Measurements from ENCODE around the gene DLK2. TPM values are rescaled to one million over a fixed set of nuclear protein-coding genes. Genes with fewer than 3 reads are reported as not detected.
"Not testable (repeated sequence)": the region's sequence is repeated elsewhere in the genome, so short reads cannot be mapped to it uniquely, and the experiment has no call there.

Gene DLK2
- total RNA-seq, result 1 to 10 TPM; 1.5 to 6.5 (median 5.0) TPM

- peaks cover 0 to 6% of the 10 kb centered on the region in 2 donors for H3K4me1 ChIP-seq (replicated peaks in 1 of 2)
- WGBS, 10 experiments, result 0 to 20% (median 5%) methylated on average over 1 to 13 of the region's 55 CpGs; no CpG with 5 or more reads in 6 of the 10 experiments
- peak within 1 kb of the TSS; percentile 44 to 91 (median 56) for H3K4me3 ChIP-seq
- ATAC-seq (replicated peaks in 6 of 8), result peak; percentile 36 to 67 (median 61)
- H3K27ac ChIP-seq, result peak within 1 kb of the TSS; percentile 16 to 53
- in situ Hi-C loops (cut with MboI; ENCODE audit: low pct_unique_long_range_greater_than_20kb in 2 of 9, low sequenced_read_pairs in 9 of 9, unreplicated experiment in 9 of 9), result loop anchor here in 1 of 9 experiments (10.0 kb wide), 1 partner anchor 49 kb away; no protein-coding TSS in a partner anchor
Measured at GRCh38 chr6:43455531-43456428, at the start of gene DLK2. Gene DLK2 (minus strand): TSS chr6:43455548. CDS start chr6:43454825, 723 bp downstream.

GRCh38 chr6:43503443-43503842, 48.1 kb upstream of the DLK2 start:
- 80 to 100% (median 98%) methylated on average over 1 to 4 of the region's 8 CpGs; no CpG with 5 or more reads in 4 of the 10 experiments for WGBS, 10 experiments
- no peak overlapping the region for H3K27ac ChIP-seq
- peaks cover 2 to 7% of the 10 kb centered on the region in 2 donors for H3K4me1 ChIP-seq (replicated peaks in 1 of 2)
- H3K4me3 ChIP-seq, result no peak overlapping the region
- in situ Hi-C loops (cut with MboI; ENCODE audit: low pct_unique_long_range_greater_than_20kb in 2 of 9, low sequenced_read_pairs in 9 of 9, unreplicated experiment in 9 of 9), result loop anchor here in 4 of 9 experiments (10.0 to 25.0 kb wide), 4 partner anchors 49 to 241 kb away; partner anchors contain the start of gene DLK2 (in 1 of the 4)
- ATAC-seq (replicated peaks in 6 of 8), result no peak

GRCh38 chr6:43502666-43503065, 47.3 kb upstream of the DLK2 start:
- Histone ChIP-seq H3K27ac (no peak overlapping the region), H3K4me3 (no peak overlapping the region), H3K4me1 (replicated peaks in 1 of 2) (peaks cover 0 to 7% of the 10 kb centered on the region in 2 donors)
- in situ Hi-C loops (cut with MboI; ENCODE audit: low pct_unique_long_range_greater_than_20kb in 2 of 9, low sequenced_read_pairs in 9 of 9, unreplicated experiment in 9 of 9), result loop anchor here in 4 of 9 experiments (10.0 to 25.0 kb wide), 4 partner anchors 48 to 240 kb away; partner anchors contain the start of gene DLK2 (in 1 of the 4)
- 40 to 70% methylated on average over 1 to 2 of the region's 4 CpGs; no CpG with 5 or more reads in 8 of the 10 experiments for WGBS, 10 experiments
- ATAC-seq (replicated peaks in 6 of 8), result no peak

- no peak overlapping the region for H3K27ac ChIP-seq
- no peaks in the 10 kb centered on the region for H3K4me1 ChIP-seq (replicated peaks in 1 of 2)
- WGBS, 10 experiments, result 80 to 100% (median 86%) methylated on average over 1 to 2 of the region's 3 CpGs; no CpG with 5 or more reads in 5 of the 10 experiments
- in situ Hi-C loops (cut with MboI; ENCODE audit: low pct_unique_long_range_greater_than_20kb in 2 of 9, low sequenced_read_pairs in 9 of 9, unreplicated experiment in 9 of 9), result loop anchor here in 4 of 9 experiments (10.0 to 25.0 kb wide), 4 partner anchors 46 to 239 kb away; partner anchors contain the start of gene DLK2 (in 1 of the 4)
- no peak for ATAC-seq (replicated peaks in 6 of 8)
- no peak overlapping the region for H3K4me3 ChIP-seq
Measured at GRCh38 chr6:43500921-43501320, 45.6 kb upstream of the DLK2 start.

- Histone ChIP-seq H3K4me3 (no peak overlapping the region), H3K4me1 (replicated peaks in 1 of 2) (no peaks in the 10 kb centered on the region), H3K27ac (no peak overlapping the region)
- ATAC-seq (replicated peaks in 6 of 8), result no peak
- 77 to 100% (median 88%) methylated on average over 1 to 7 of the region's 12 CpGs; no CpG with 5 or more reads in 3 of the 10 experiments for WGBS, 10 experiments
- in situ Hi-C loops (cut with MboI; ENCODE audit: low pct_unique_long_range_greater_than_20kb in 2 of 9, low sequenced_read_pairs in 9 of 9, unreplicated experiment in 9 of 9), result no loop called here
Measured at GRCh38 chr6:43499028-43499815, 43.9 kb upstream of the DLK2 start.

- 80 to 100% (median 96%) methylated on average over 1 to 4 of the region's 5 CpGs; no CpG with 5 or more reads in 5 of the 10 experiments for WGBS, 10 experiments
- ATAC-seq (replicated peaks in 6 of 8); in situ Hi-C loops (cut with MboI; ENCODE audit: low pct_unique_long_range_greater_than_20kb in 2 of 9, low sequenced_read_pairs in 9 of 9, unreplicated experiment in 9 of 9); H3K4me1 ChIP-seq (replicated peaks in 1 of 2); H3K4me3 ChIP-seq; H3K27ac ChIP-seq: not testable (repeated sequence)
Measured at GRCh38 chr6:43498291-43498690, 42.9 kb upstream of the DLK2 start.

GRCh38 chr6:43497689-43498088, 42.3 kb upstream of the DLK2 start:
- WGBS, 10 experiments, result 80 to 85% methylated on average over 1 to 5 of the region's 12 CpGs; no CpG with 5 or more reads in 8 of the 10 experiments
- ATAC-seq (replicated peaks in 6 of 8), result no peak
- H3K4me1 ChIP-seq (replicated peaks in 1 of 2), result no peaks in the 10 kb centered on the region
- H3K27ac ChIP-seq, result no peak overlapping the region
- H3K4me3 ChIP-seq, result no peak overlapping the region
- in situ Hi-C loops (cut with MboI; ENCODE audit: low pct_unique_long_range_greater_than_20kb in 2 of 9, low sequenced_read_pairs in 9 of 9, unreplicated experiment in 9 of 9), result no loop called here

GRCh38 chr6:43497129-43497396, 41.7 kb upstream of the DLK2 start:
- H3K4me1 ChIP-seq (replicated peaks in 1 of 2), result no peaks in the 10 kb centered on the region
- in situ Hi-C loops (cut with MboI; ENCODE audit: low pct_unique_long_range_greater_than_20kb in 2 of 9, low sequenced_read_pairs in 9 of 9, unreplicated experiment in 9 of 9), result no loop called here
- no peak overlapping the region for H3K27ac ChIP-seq
- ATAC-seq (replicated peaks in 6 of 8), result no peak
- no peak overlapping the region for H3K4me3 ChIP-seq
- 64 to 100% (median 89%) methylated on average over 1 to 4 of the region's 6 CpGs; no CpG with 5 or more reads in 4 of the 10 experiments for WGBS, 10 experiments

- H3K4me1 ChIP-seq (replicated peaks in 1 of 2), result no peaks in the 10 kb centered on the region
- H3K4me3 ChIP-seq, result no peak overlapping the region
- no peak overlapping the region for H3K27ac ChIP-seq
- WGBS, 10 experiments, result 95 to 100% (median 100%) methylated on average over 1 to 3 of the region's 18 CpGs; no CpG with 5 or more reads in 7 of the 10 experiments
- ATAC-seq (replicated peaks in 6 of 8), result peak; percentile 15 to 64 (median 48)
- in situ Hi-C loops (cut with MboI; ENCODE audit: low pct_unique_long_range_greater_than_20kb in 2 of 9, low sequenced_read_pairs in 9 of 9, unreplicated experiment in 9 of 9), result no loop called here
Measured at GRCh38 chr6:43496370-43497128, 41.2 kb upstream of the DLK2 start.

- no peaks in the 10 kb centered on the region for H3K4me1 ChIP-seq (replicated peaks in 1 of 2)
Measured at GRCh38 chr6:43495409-43495941, 40.1 kb upstream of the DLK2 start.

GRCh38 chr6:43494766-43495165, 39.4 kb upstream of the DLK2 start:
- Histone ChIP-seq H3K4me3 (no peak overlapping the region), H3K4me1 (replicated peaks in 1 of 2) (no peaks in the 10 kb centered on the region), H3K27ac (no peak overlapping the region)
- WGBS, 10 experiments, result 20 to 100% (median 100%) methylated on average over 1 to 2 of the region's 4 CpGs; no CpG with 5 or more reads in 6 of the 10 experiments
- no peak for ATAC-seq (replicated peaks in 6 of 8)
- in situ Hi-C loops (cut with MboI; ENCODE audit: low pct_unique_long_range_greater_than_20kb in 2 of 9, low sequenced_read_pairs in 9 of 9, unreplicated experiment in 9 of 9), result no loop called here

More at GRCh38 chr6:43495409-43495941, 40.1 kb upstream of the DLK2 start:
- H3K4me3 ChIP-seq, result no peak overlapping the region
- peak in 5 of 8 experiments; percentile 7 to 17 (median 15) for ATAC-seq (replicated peaks in 6 of 8)
- in situ Hi-C loops (cut with MboI; ENCODE audit: low pct_unique_long_range_greater_than_20kb in 2 of 9, low sequenced_read_pairs in 9 of 9, unreplicated experiment in 9 of 9), result no loop called here
- no peak overlapping the region for H3K27ac ChIP-seq
- 67 to 100% (median 80%) methylated on average over 1 to 2 of the region's 4 CpGs; no CpG with 5 or more reads in 5 of the 10 experiments for WGBS, 10 experiments

GRCh38 chr6:43494321-43494720, 39.0 kb upstream of the DLK2 start:
- 90 to 100% (median 100%) methylated on average over 2 to 3 of the region's 6 CpGs; no CpG with 5 or more reads in 5 of the 10 experiments for WGBS, 10 experiments
- Histone ChIP-seq H3K4me1 (replicated peaks in 1 of 2) (no peaks in the 10 kb centered on the region), H3K27ac (no peak overlapping the region), H3K4me3 (no peak overlapping the region)
- in situ Hi-C loops (cut with MboI; ENCODE audit: low pct_unique_long_range_greater_than_20kb in 2 of 9, low sequenced_read_pairs in 9 of 9, unreplicated experiment in 9 of 9), result no loop called here
- ATAC-seq (replicated peaks in 6 of 8), result no peak

All from motor neuron (in vitro differentiated cells).